Endothelial cell of umbilical vein (primary cell): Measurements from ENCODE around the gene RASA2. TPM values are rescaled to one million over a fixed set of nuclear protein-coding genes. Genes with fewer than 3 reads are reported as not detected.

Experiments
- BruUV-seq: library from RNA; stranded (reverse); fragments of 400-500 nt; replicated peaks from 2 replicates; lab custom pipeline; 2021; lab: Mats Ljungman, UMichigan
- CTCF ChIA-PET: fragments of 300-600, 350-600 bp; sonication (Branson Sonifier 250); formaldehyde crosslinking; loops from one replicate; lab custom pipeline; 2021; ENCODE audit warnings: antibody characterized with exemption, inconsistent platforms; lab: Charles Lee
- POLR2A ChIA-PET: fragments of 300-600, 350-600 bp; sonication (Branson Sonifier 250); formaldehyde crosslinking; loops from one replicate; lab custom pipeline; 2021; ENCODE audit warnings: antibody characterized with exemption, inconsistent platforms; lab: Charles Lee
- DNase-seq: peaks from one replicate; pipeline ENCODE4 v3.0.0-alpha.2; 2011; ENCODE audit warnings: low read depth, low spot score
- FAIRE-seq: peaks from 2 replicates; lab custom pipeline; 2011; peaks lifted over from hg19 to GRCh38; lab: Jason Lieb, UNC
- H2AFZ ChIP-seq: 2 replicates; pipeline ENCODE4 v1.6.0; 2012; ENCODE audit warnings: low read depth, low read length, control low read depth, inconsistent platforms
- H3K27ac ChIP-seq: 2 replicates; pipeline ENCODE4 v1.5.1; 2011; ENCODE audit warnings: low read depth, mild to moderate bottlenecking, control low read depth, low read length, moderate library complexity; ENCODE audit not compliant: insufficient read depth
- H3K27me3 ChIP-seq, 2 experiments: 2 replicates each; pipeline versions ENCODE4 v1.6.0 to v1.6.1; 2011; ENCODE audit warnings: low read length in 2 of 2, mixed read lengths in 1 of 2; ENCODE audit not compliant: control insufficient read depth in 2 of 2, insufficient read depth in 2 of 2
- H3K36me3 ChIP-seq, 2 experiments: 2 replicates in 1 of 2; 3 replicates in 1 of 2; pipeline ENCODE4 v1.5.1; 2011; ENCODE audit warnings: low read length in 2 of 2, mild to moderate bottlenecking in 1 of 2, moderate library complexity in 1 of 2; ENCODE audit not compliant: control insufficient read depth in 2 of 2, insufficient read depth in 2 of 2; ENCODE audit errors: extremely low read depth in 1 of 2
- H3K4me1 ChIP-seq: 3 replicates; pipeline ENCODE4 v1.5.1; 2011; ENCODE audit warnings: mild to moderate bottlenecking, low read length; ENCODE audit not compliant: control insufficient read depth, insufficient read depth; ENCODE audit errors: extremely low read depth
- H3K4me2 ChIP-seq: 2 replicates; pipeline ENCODE4 v1.6.1; 2011; ENCODE audit warnings: low read length, control low read depth, mixed read lengths; ENCODE audit not compliant: insufficient read depth
- H3K4me3 ChIP-seq, 3 experiments: fragments of 200-600 bp in 1 of 3; sonication (generic), shearing (Covaris generic) in 1 of 3; replicated peaks in 1 of 3; 2 replicates each; pipeline ENCODE4 v1.5.1; 2011 to 2016; ENCODE audit warnings: control low read depth in 3 of 3, low read length in 3 of 3, mild to moderate bottlenecking in 2 of 3, inconsistent platforms in 1 of 3, low read depth in 1 of 3, moderate library complexity in 1 of 3; ENCODE audit not compliant: insufficient read depth in 1 of 3
- H3K79me2 ChIP-seq: 2 replicates; pipeline ENCODE4 v1.6.0; 2012; ENCODE audit warnings: low read length, inconsistent platforms; ENCODE audit not compliant: control insufficient read depth, insufficient read depth
- H3K9ac ChIP-seq: replicated peaks from 2 replicates; pipeline ENCODE3; 2011; ENCODE audit warnings: low read length, control low read depth; ENCODE audit not compliant: insufficient read depth; ENCODE audit errors: extremely low read depth
- H3K9me1 ChIP-seq: replicated peaks from 3 replicates; pipeline ENCODE4 v1.6.0; 2011; ENCODE audit warnings: mild to moderate bottlenecking, low read length; ENCODE audit not compliant: control insufficient read depth, insufficient read depth; ENCODE audit errors: extremely low read depth
- H3K9me3 ChIP-seq: replicated peaks from 2 replicates; pipeline ENCODE4 v1.5.1; 2012; ENCODE audit warnings: low read length, inconsistent platforms; ENCODE audit not compliant: control insufficient read depth, insufficient read depth
- H4K20me1 ChIP-seq: replicated peaks from 2 replicates; pipeline ENCODE3; 2011; ENCODE audit warnings: mild to moderate bottlenecking, low read length; ENCODE audit not compliant: control insufficient read depth, insufficient read depth; ENCODE audit errors: extremely low read depth
- CTCF ChIP-seq, 2 donors: IDR thresholded peaks; 1 replicate in 1 of 2; 2 replicates in 1 of 2; pipeline ENCODE4 v1.5.1; 2011; ENCODE audit warnings: low read length in 2 of 2, mild to moderate bottlenecking in 2 of 2, moderate library complexity in 2 of 2, control low read depth in 1 of 2, inconsistent platforms in 1 of 2, low read depth in 1 of 2; ENCODE audit not compliant: insufficient read depth in 1 of 2; ENCODE audit errors: extremely low read depth in 1 of 2
- EZH2 ChIP-seq: IDR thresholded peaks from 2 replicates; pipeline ENCODE4 v1.6.1; 2012; ENCODE audit warnings: borderline replicate concordance, low read depth, mild to moderate bottlenecking, moderate library complexity, low read length, inconsistent platforms; ENCODE audit not compliant: severe bottlenecking
- FOS ChIP-seq: IDR thresholded peaks from 2 replicates; pipeline ENCODE4 v1.6.1; 2011; ENCODE audit warnings: mild to moderate bottlenecking, low read length, moderate library complexity, borderline replicate concordance; ENCODE audit not compliant: insufficient read depth
- GATA2 ChIP-seq: IDR thresholded peaks from 2 replicates; pipeline ENCODE4 v1.7.0; 2011; ENCODE audit warnings: low read depth, mild to moderate bottlenecking, moderate library complexity, mixed read lengths, low read length; ENCODE audit not compliant: insufficient read length, insufficient read depth
- JUN ChIP-seq: IDR thresholded peaks from 2 replicates; pipeline ENCODE4 v1.6.1; 2011; ENCODE audit warnings: borderline replicate concordance, low read depth; ENCODE audit not compliant: insufficient read length, insufficient read depth
- MAX ChIP-seq: IDR thresholded peaks from 2 replicates; pipeline ENCODE4 v1.6.1; 2011; ENCODE audit not compliant: insufficient read depth, insufficient read length
- MYC ChIP-seq: IDR thresholded peaks from one replicate; pipeline ENCODE4 v1.6.1; 2011; ENCODE audit warnings: mild to moderate bottlenecking, low read depth, low read length
- POLR2A ChIP-seq: IDR thresholded peaks from 2 replicates; pipeline ENCODE4 v1.6.1; 2012; ENCODE audit warnings: low read depth, mild to moderate bottlenecking, control low read depth, low read length
- POLR2AphosphoS5 ChIP-seq: IDR thresholded peaks from 2 replicates; pipeline ENCODE4 v1.6.1; 2012; ENCODE audit warnings: low read depth, mild to moderate bottlenecking, control low read depth, low read length, moderate library complexity; ENCODE audit not compliant: insufficient read depth
- dilution Hi-C: fragments of 300-500 bp; cut with MboI; formaldehyde crosslinking; loops from one replicate; pipeline ENCODE4 v1.15.0; 2019; ENCODE audit warnings: low sequenced_read_pairs; ENCODE audit not compliant: extremely low pct_ligation_motif_present
- intact Hi-C: fragments of 100-400 bp; cut with micrococcal nuclease; formaldehyde crosslinking; loops from one replicate; pipeline ENCODE4 v1.10.0; 2022
- polyA plus RNA-seq, 4 experiments: library from polyadenylated mRNA; depleted of rRNA in 3 of 4; stranded (reverse) in 3 of 4; unstranded in 1 of 4; fragments of >200 nt; gene quantifications; 2 replicates each; pipeline versions ENCODE4 v1.2.1 to v1.2.3, GENCODE V29; 2011 to 2012; ENCODE audit warnings: missing spikeins in 1 of 4
- total RNA-seq: library from RNA; stranded (reverse); gene quantifications from 2 replicates; pipeline ENCODE4 v1.2.3, GENCODE V29; 2021

RASA2 gene
- total and polyA plus RNA-seq, 2 donors (not counting 3 experiments of a cell fraction or from before 2014, with no cell fraction given), result 3.1 to 20.2 TPM

GRCh38 chr3:141511361-141511760 lies 24.5 kb downstream of the RASA2 start:
- BruUV-seq, result no TSS peak
- no peak for DNase-seq
- Histone ChIP-seq H3K4me1 (no peaks in the 10 kb centered on the region), H3K9ac (no peak overlapping the region), H3K27me3 (no peaks in the 10 kb centered on the region), H3K79me2 (peaks cover 72% of the 10 kb centered on the region), H2AFZ (no peak overlapping the region), H3K27ac (no peak overlapping the region), H3K36me3 (peaks cover 0 to 2% of the 10 kb centered on the region in 2 experiments), H3K9me1 (no peaks in the 10 kb centered on the region), H4K20me1 (peaks cover 9% of the 10 kb centered on the region), H3K4me3 (no peak overlapping the region), H3K4me2 (no peak overlapping the region), H3K9me3 (no peaks in the 10 kb centered on the region)
- TF ChIP-seq MYC, result no peak
- no peak for TF ChIP-seq FOS
- TF ChIP-seq POLR2AphosphoS5, result no peak
- no peak for TF ChIP-seq POLR2A
- TF ChIP-seq CTCF (IDR thresholded peaks at IDR 0.05; ENCODE audit: extremely low read depth in 1 of 2, insufficient read depth in 1 of 2, low read depth in 1 of 2, low read length in 2 of 2), result no peak
- dilution Hi-C loops, result no loop called here
- ChIA-PET CTCF (no interaction called here), POLR2A (interaction anchor here (0.6 kb wide), 1 partner anchor 24 kb away, joined by 4 read pairs; the partner anchor contains the start of gene RASA2)
- intact Hi-C loops, result no loop called here
- FAIRE-seq, result no peak

- Histone ChIP-seq H3K9me3 (no peaks in the 10 kb centered on the region), H3K9ac (no peak overlapping the region), H3K4me2 (no peak overlapping the region), H3K9me1 (no peaks in the 10 kb centered on the region), H3K4me1 (no peaks in the 10 kb centered on the region), H3K4me3 (no peak overlapping the region), H4K20me1 (peaks cover 6% of the 10 kb centered on the region), H3K27ac (no peak overlapping the region), H3K27me3 (no peaks in the 10 kb centered on the region), H2AFZ (no peak overlapping the region), H3K79me2 (peaks cover 52% of the 10 kb centered on the region), H3K36me3 (peaks cover 0 to 8% of the 10 kb centered on the region in 2 experiments)
- dilution Hi-C loops (no loop called here), intact Hi-C loops (no loop called here)
- BruUV-seq, result no TSS peak
- FAIRE-seq (no peak), DNase-seq (no peak)
- ChIA-PET CTCF (interaction anchor here (1.0 to 2.6 kb wide), 7 partner anchors 11 to 55 kb away, joined by 3 to 15 read pairs (median 6); no protein-coding TSS in a partner anchor), POLR2A (no interaction called here)
- TF ChIP-seq POLR2AphosphoS5 (no peak), POLR2A (no peak), GATA2 (no peak), JUN (no peak), MYC (no peak), CTCF (IDR thresholded peaks at IDR 0.05; ENCODE audit: extremely low read depth in 1 of 2, insufficient read depth in 1 of 2, low read depth in 1 of 2, low read length in 2 of 2) (no peak), FOS (no peak), MAX (no peak), EZH2 (no peak)
Measured at GRCh38 chr3:141514382-141514781, 27.6 kb downstream of the RASA2 start.
